Cardiac septum (tissue), 1 donor: ENCODE results near the gene MT4. TPM values are rescaled to one million over a fixed set of nuclear protein-coding genes. Genes with fewer than 3 reads are reported as not detected.
"Not testable (repeated sequence)": the region's sequence is repeated elsewhere in the genome, so short reads cannot be mapped to it uniquely, and the experiment has no call there.

Experiments
- DNase-seq: peaks from one replicate; pipeline ENCODE4 v3.0.0-alpha.2; 2020; ENCODE audit warnings: low spot score
- intact Hi-C: fragments of 100-400 bp; cut with DNase I; formaldehyde crosslinking; loops from one replicate; pipeline ENCODE4 v1.14.0; 2022
- total RNA-seq: library from RNA; stranded (reverse); fragmentation: NEBNext Ultra II Directional; extraction: Animal tissue kit (Norgen Biotek cat#: 25700); gene quantifications from one replicate; pipeline ENCODE4 v1.2.1, GENCODE V29; 2021
- donor health status: DM: no; HTN: no; CAD: no.

Gene MT4
- total RNA-seq, 1 donor from 2014 or later, result not detected

- intact Hi-C loops, result no loop called here
- no peak for DNase-seq
These were observed 10.4 kb upstream of the MT4 start for GRCh38 chr16:56554441-56554840.

- intact Hi-C loops, result no loop called here
- DNase-seq, result no peak
These were observed 6.7 kb upstream of the MT4 start for GRCh38 chr16:56558024-56558747.

GRCh38 chr16:56559109-56559508, 5.8 kb upstream of the MT4 start:
- intact Hi-C loops, result no loop called here
- DNase-seq, result no peak

GRCh38 chr16:56560447-56560846, 4.4 kb upstream of the MT4 start:
- intact Hi-C loops, result no loop called here
- DNase-seq, result no peak

GRCh38 chr16:56561126-56561525, 3.7 kb upstream of the MT4 start:
- no peak for DNase-seq
- intact Hi-C loops, result no loop called here

GRCh38 chr16:56569971-56570370, 5.1 kb downstream of the MT4 start:
- intact Hi-C loops, result no loop called here
- no peak for DNase-seq

- intact Hi-C loops, result no loop called here
- DNase-seq, result no peak
These were observed 6.7 kb downstream of the MT4 start for GRCh38 chr16:56571525-56571924.

GRCh38 chr16:56574625-56575024, 9.8 kb downstream of the MT4 start:
- no peak for DNase-seq
- intact Hi-C loops, result loop anchor here (5.0 kb wide), 1 partner anchor 128 kb away; no protein-coding TSS in a partner anchor

- peak; percentile 83 for DNase-seq
- intact Hi-C loops, result loop anchor here (5.0 kb wide), 1 partner anchor 126 kb away; no protein-coding TSS in a partner anchor
These were observed 11.9 kb downstream of the MT4 start for GRCh38 chr16:56576585-56577299.

GRCh38 chr16:56577300-56577625, 12.4 kb downstream of the MT4 start:
- intact Hi-C loops, result loop anchor here (5.0 kb wide), 1 partner anchor 125 kb away; no protein-coding TSS in a partner anchor
- DNase-seq, result no peak

- intact Hi-C loops, result no loop called here
- DNase-seq, result no peak
These were observed 15.6 kb downstream of the MT4 start for GRCh38 chr16:56580391-56581048.

GRCh38 chr16:56582911-56583310, 18.0 kb downstream of the MT4 start:
- DNase-seq, intact Hi-C loops: not testable (repeated sequence)

- intact Hi-C loops, result no loop called here
- no peak for DNase-seq
These were observed 18.7 kb downstream of the MT4 start for GRCh38 chr16:56583351-56584168.

GRCh38 chr16:56584276-56584675, 19.4 kb downstream of the MT4 start:
- intact Hi-C loops, result no loop called here
- no peak for DNase-seq

- intact Hi-C loops, result no loop called here
These were observed 23.9 kb downstream of the MT4 start for GRCh38 chr16:56588781-56589140.

GRCh38 chr16:56589141-56590039, 24.5 kb downstream of the MT4 start, which contains the start of gene MT3:
MT3 (plus strand) TSS chr16:56589528; CDS start chr16:56589591, 63 bp downstream.
- intact Hi-C loops, result no loop called here
- DNase-seq, result no peak

More at GRCh38 chr16:56588781-56589140, 23.9 kb downstream of the MT4 start:
- no peak for DNase-seq

GRCh38 chr16:56591377-56592060, 26.6 kb downstream of the MT4 start:
- no peak for DNase-seq
- intact Hi-C loops, result no loop called here
